ENCODE results near the gene TTLL11. TPM values are rescaled to one million over a fixed set of nuclear protein-coding genes. Genes with fewer than 3 reads are reported as not detected.

Gene TTLL11
- total RNA-seq, 4 donors from 2014 or later = 3.2 to 11.8 (median 9.0) TPM

DNA sequence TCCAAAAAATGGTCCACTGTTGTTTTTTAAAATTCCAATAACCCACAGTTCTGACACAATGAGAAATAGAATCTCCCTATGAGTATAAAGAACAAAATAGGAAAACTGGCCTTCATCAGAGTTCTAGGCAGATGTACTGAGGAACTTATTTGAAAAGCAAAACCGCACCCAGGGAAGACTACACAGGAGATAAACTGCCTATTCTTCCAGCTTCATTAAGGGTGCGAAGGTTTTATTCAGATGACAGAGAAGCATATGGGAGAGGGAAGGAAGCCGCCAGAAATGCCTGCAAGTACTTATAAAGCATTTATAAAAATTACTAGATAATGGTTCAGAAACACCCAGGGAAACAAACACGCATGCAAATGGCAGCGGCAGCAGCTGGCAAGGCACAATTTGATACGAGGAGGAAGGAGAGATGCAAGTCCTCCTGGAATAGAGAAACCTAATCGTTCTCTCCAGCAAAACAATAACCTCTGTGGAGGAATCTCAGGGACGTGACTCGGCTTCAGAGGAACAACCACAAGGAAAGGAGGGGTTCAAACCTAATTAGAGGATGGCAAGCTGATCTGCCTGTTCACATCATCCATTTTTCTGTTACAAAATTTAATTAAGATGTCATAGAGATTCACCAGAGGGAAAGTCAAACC, 9.0 kb downstream of the TTLL11 start:
- Histone ChIP-seq H3K4me1 (peaks cover 0 to 22% (median 3%) of the 10 kb centered on the region in 3 donors), H3K27me3 (no peaks in the 10 kb centered on the region), H3K27ac (peak overlapping the region in 2 of 4 donors; percentile 33 to 34), H3K9me3 (no peaks in the 10 kb centered on the region), H3K36me3 (no peaks in the 10 kb centered on the region), H3K4me3 (peak overlapping the region in 1 of 4 donors; percentile 13)
- intact Hi-C loops (cut with DNase I) = no loop called here
- WGBS, 2 donors = 58 to 72% methylated on average over 9 of the region's 9 CpGs
- no peak for TF ChIP-seq POLR2A (IDR thresholded peaks at IDR 0.05)
- TF ChIP-seq, protein P1, sequence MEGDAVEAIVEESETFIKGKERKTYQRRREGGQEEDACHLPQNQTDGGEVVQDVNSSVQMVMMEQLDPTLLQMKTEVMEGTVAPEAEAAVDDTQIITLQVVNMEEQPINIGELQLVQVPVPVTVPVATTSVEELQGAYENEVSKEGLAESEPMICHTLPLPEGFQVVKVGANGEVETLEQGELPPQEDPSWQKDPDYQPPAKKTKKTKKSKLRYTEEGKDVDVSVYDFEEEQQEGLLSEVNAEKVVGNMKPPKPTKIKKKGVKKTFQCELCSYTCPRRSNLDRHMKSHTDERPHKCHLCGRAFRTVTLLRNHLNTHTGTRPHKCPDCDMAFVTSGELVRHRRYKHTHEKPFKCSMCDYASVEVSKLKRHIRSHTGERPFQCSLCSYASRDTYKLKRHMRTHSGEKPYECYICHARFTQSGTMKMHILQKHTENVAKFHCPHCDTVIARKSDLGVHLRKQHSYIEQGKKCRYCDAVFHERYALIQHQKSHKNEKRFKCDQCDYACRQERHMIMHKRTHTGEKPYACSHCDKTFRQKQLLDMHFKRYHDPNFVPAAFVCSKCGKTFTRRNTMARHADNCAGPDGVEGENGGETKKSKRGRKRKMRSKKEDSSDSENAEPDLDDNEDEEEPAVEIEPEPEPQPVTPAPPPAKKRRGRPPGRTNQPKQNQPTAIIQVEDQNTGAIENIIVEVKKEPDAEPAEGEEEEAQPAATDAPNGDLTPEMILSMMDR (IDR thresholded peaks at IDR 0.05) = no peak
- DNase-seq = no peak

DNA sequence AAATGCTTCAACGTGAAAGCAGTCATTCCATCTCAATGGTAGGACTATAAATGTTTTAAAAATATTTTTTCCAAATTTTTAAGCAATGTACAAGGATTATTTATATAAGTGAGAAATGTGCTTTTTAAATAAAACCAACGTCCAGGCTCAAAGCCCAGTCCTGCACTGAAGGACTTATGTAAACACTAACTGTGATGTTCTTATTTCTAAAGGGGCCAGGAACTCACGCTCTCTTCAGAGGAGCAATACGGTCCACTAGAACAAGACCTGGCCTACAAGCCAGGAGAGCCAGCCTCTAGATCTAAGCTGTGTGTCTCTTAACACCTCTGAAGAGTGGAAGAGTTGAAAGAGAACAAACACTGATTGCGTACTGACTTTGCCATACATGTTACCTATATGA, 12.1 kb downstream of the TTLL11 start:
- H3K27ac ChIP-seq = peak overlapping the region; percentile 11 to 41 (median 24)
- intact Hi-C loops (cut with DNase I) = no loop called here

DNA sequence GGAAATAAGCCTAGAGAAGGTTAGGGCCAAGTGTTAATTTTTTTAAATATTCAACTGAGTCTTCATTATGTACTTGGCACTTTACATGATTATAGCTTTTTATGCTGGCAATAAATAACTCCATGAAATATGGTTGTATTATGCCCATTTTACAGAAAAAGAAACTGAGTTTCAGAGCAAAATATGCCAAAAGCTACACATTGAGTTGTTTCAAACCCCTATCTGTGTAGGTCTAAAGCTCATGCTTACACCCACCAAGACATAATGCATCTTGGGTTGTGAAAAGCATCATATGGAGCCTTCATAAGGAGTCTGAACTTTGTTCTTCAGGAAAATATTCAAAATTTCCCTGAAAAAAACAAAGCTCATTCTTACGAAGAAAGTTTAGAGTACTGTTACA, 14.6 kb downstream of the TTLL11 start:
- H3K27ac ChIP-seq = no peak overlapping the region
- 48 to 94% methylated on average over 1 of the region's 1 CpG for WGBS, 2 donors
- peaks cover 0 to 8% (median 5%) of the 10 kb centered on the region in 3 donors for H3K9me3 ChIP-seq
- H3K27me3 ChIP-seq = no peaks in the 10 kb centered on the region
- H3K4me1 ChIP-seq = peaks cover 0 to 8% (median 0%) of the 10 kb centered on the region in 3 donors
- no peaks in the 10 kb centered on the region for H3K36me3 ChIP-seq
- no peak for DNase-seq
- H3K4me3 ChIP-seq = no peak overlapping the region
- intact Hi-C loops (cut with DNase I) = no loop called here
- TF ChIP-seq, protein P1 (IDR thresholded peaks at IDR 0.05) = no peak
- no peak for TF ChIP-seq POLR2A (IDR thresholded peaks at IDR 0.05)

More for the DNA sequence above, 12.1 kb downstream of the TTLL11 start:
- Histone ChIP-seq H3K9me3 (peaks cover 0 to 8% (median 5%) of the 10 kb centered on the region in 3 donors), H3K27me3 (no peaks in the 10 kb centered on the region), H3K4me3 (no peak overlapping the region), H3K36me3 (no peaks in the 10 kb centered on the region), H3K4me1 (peaks cover 0 to 8% (median 0%) of the 10 kb centered on the region in 3 donors)
- WGBS, 2 donors = 73% methylated on average over 5 of the region's 5 CpGs
- no peak for DNase-seq
- TF ChIP-seq, protein P1 (IDR thresholded peaks at IDR 0.05) = no peak

DNA sequence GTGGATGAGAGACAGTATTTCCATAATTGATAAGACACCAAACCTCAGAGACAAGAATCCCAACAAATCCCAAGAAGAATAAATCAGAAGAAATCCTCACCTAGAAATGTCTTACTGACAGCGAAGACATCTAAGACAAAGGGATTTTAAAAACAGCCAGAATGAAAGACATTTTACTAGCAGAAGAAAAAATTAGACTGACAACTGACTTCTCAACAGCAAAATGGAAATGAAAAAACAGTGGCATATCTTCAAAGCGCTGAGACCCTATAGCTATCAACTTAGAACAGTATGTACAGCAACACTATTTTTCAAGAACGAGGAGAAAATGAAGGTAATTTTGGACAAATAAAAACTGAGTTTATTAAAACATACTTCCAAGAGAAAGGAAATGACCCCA, 16.3 kb downstream of the TTLL11 start:
- Histone ChIP-seq H3K4me3 (no peak overlapping the region), H3K27me3 (no peaks in the 10 kb centered on the region), H3K9me3 (peaks cover 0 to 8% (median 5%) of the 10 kb centered on the region in 3 donors), H3K27ac (no peak overlapping the region), H3K4me1 (peaks cover 0 to 8% (median 0%) of the 10 kb centered on the region in 3 donors), H3K36me3 (no peaks in the 10 kb centered on the region)
- no peak for DNase-seq
- intact Hi-C loops (cut with DNase I) = no loop called here
- TF ChIP-seq, protein P1 (IDR thresholded peaks at IDR 0.05) = no peak
- no peak for TF ChIP-seq POLR2A (IDR thresholded peaks at IDR 0.05)
- WGBS, 2 donors = 89 to 90% methylated on average over 3 of the region's 3 CpGs

DNA sequence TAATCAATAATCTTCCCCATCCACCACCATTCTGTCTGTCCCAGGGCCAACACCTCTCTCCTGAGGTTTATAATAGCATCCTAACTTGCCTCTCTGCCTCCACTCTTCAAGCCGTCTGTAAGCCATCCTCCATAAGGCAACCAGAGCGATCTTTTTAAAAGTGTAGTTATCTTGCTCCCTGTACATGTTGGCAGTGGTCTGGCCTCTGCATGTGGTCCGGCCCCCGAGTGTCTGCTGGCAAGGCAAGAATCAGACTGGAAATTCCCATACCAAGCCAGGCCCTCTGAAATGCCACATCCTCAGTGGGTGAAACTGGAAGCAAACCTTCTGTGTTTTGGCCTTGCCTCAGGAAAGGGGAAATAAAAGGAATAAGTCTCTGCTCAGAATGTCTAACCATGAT, 17.0 kb downstream of the TTLL11 start:
- Histone ChIP-seq H3K9me3 (peaks cover 0 to 8% (median 5%) of the 10 kb centered on the region in 3 donors), H3K36me3 (no peaks in the 10 kb centered on the region), H3K4me3 (no peak overlapping the region), H3K27ac (peak overlapping the region; percentile 40 to 82 (median 68)), H3K27me3 (no peaks in the 10 kb centered on the region), H3K4me1 (peaks cover 0 to 5% (median 0%) of the 10 kb centered on the region in 3 donors)
- 75 to 86% methylated on average over 2 to 4 of the region's 4 CpGs for WGBS, 2 donors
- TF ChIP-seq, protein P1 (IDR thresholded peaks at IDR 0.05) = no peak
- no peak for TF ChIP-seq POLR2A (IDR thresholded peaks at IDR 0.05)
- intact Hi-C loops (cut with DNase I) = no loop called here
- DNase-seq = no peak
